Calu3 (cell line): ENCODE data around the gene TRAF2. TPM values are rescaled to one million over a fixed set of nuclear protein-coding genes. Genes with fewer than 3 reads are reported as not detected.

Source experiments
- BruUV-seq: library from RNA; stranded (reverse); fragments of 400-500 nt; replicated peaks from 2 replicates; lab custom pipeline; 2021; lab: Mats Ljungman, UMichigan
- CTCF ChIA-PET: fragments of 300-600 bp; sonication (Branson Sonifier 250); formaldehyde crosslinking; loops from one replicate; lab custom pipeline; 2022; ENCODE audit warnings: antibody characterized with exemption; lab: Charles Lee
- DNase-seq: peaks from one replicate; pipeline ENCODE4 v3.0.0; 2022
- H3K27ac Mint-ChIP-seq: one replicate; pipeline ENCODE4 v1.8.0; 2022; ENCODE audit warnings: mixed read lengths; ENCODE audit not compliant: unreplicated experiment
- H3K27me3 Mint-ChIP-seq: one replicate; pipeline ENCODE4 v1.8.0; 2022; ENCODE audit warnings: mixed read lengths; ENCODE audit not compliant: unreplicated experiment
- H3K36me3 Mint-ChIP-seq: one replicate; pipeline ENCODE4 v1.8.0; 2022; ENCODE audit warnings: mild to moderate bottlenecking, moderate library complexity, mixed read lengths; ENCODE audit not compliant: insufficient read depth, unreplicated experiment
- H3K4me1 Mint-ChIP-seq: one replicate; pipeline ENCODE4 v1.8.0; 2022; ENCODE audit warnings: mild to moderate bottlenecking, low read depth, mixed read lengths; ENCODE audit not compliant: unreplicated experiment
- H3K4me3 Mint-ChIP-seq: one replicate; pipeline ENCODE4 v1.8.0; 2022; ENCODE audit warnings: mild to moderate bottlenecking, low read depth, moderate library complexity, mixed read lengths; ENCODE audit not compliant: unreplicated experiment
- H3K9me3 Mint-ChIP-seq: one replicate; pipeline ENCODE4 v1.8.0; 2022; ENCODE audit warnings: low read depth, mixed read lengths; ENCODE audit not compliant: unreplicated experiment
- CTCF ChIP-seq: fragments of 200-600 bp; IDR thresholded peaks from one replicate; pipeline ENCODE4 v1.8.0; 2022; ENCODE audit warnings: antibody characterized with exemption; ENCODE audit not compliant: unreplicated experiment
- intact Hi-C: fragments of 100-400 bp; cut with micrococcal nuclease; formaldehyde crosslinking; loops from one replicate; pipeline ENCODE4 v1.10.0; 2022; ENCODE audit not compliant: unreplicated experiment
- total RNA-seq: library from RNA; stranded (reverse); gene quantifications from 2 replicates; pipeline ENCODE4 v1.2.3, GENCODE V29; 2022

TRAF2 gene
- total RNA-seq, 1 experiment from 2014 or later: 50.5 TPM

DNA sequence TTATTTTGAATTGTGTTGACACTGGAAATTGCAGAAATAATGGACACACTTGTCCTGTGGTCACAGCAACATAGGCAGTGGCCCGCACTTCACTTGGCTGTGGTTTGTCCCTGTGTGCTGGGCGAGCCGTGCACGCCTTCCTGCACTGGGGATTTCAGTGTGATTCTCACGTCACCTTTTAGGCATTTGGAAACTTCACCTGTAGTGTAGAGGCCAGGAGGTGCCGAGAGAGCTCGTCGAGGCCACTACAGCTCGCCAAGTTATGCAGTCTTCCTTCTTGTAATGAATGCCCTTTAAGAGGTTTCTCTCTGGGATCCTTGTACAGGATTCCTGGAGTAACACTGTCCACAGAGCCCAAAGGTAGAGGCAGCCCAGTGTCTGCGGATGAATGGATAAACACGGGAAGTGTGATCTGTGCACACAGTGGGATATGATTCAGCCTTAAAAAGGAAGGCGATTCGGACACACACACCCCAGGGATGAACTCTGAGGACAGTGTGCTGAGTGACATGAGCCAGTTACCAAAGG, 14.7 kb downstream of the TRAF2 start:
- TSS peak; percentile 81 for BruUV-seq
- TF ChIP-seq CTCF: no peak
- CTCF ChIA-PET: interaction anchor here (0.6 to 2.3 kb wide), 6 partner anchors 15 to 128 kb away, joined by 3 to 12 read pairs (median 4); partner anchors contain the start of gene TRAF2
- intact Hi-C loops: loop anchor here (2.0 kb wide), 1 partner anchor 14 kb away; the partner anchor contains the start of gene TRAF2
- peak; percentile 63 for DNase-seq
- H3K4me3 Mint-ChIP-seq: peak overlapping the region; percentile 58
- H3K27me3 Mint-ChIP-seq: no peaks in the 10 kb centered on the region
- peaks cover 21% of the 10 kb centered on the region for H3K4me1 Mint-ChIP-seq
- H3K27ac Mint-ChIP-seq: peak overlapping the region; percentile 95
- H3K36me3 Mint-ChIP-seq: peaks cover 56% of the 10 kb centered on the region
- no peaks in the 10 kb centered on the region for H3K9me3 Mint-ChIP-seq

DNA sequence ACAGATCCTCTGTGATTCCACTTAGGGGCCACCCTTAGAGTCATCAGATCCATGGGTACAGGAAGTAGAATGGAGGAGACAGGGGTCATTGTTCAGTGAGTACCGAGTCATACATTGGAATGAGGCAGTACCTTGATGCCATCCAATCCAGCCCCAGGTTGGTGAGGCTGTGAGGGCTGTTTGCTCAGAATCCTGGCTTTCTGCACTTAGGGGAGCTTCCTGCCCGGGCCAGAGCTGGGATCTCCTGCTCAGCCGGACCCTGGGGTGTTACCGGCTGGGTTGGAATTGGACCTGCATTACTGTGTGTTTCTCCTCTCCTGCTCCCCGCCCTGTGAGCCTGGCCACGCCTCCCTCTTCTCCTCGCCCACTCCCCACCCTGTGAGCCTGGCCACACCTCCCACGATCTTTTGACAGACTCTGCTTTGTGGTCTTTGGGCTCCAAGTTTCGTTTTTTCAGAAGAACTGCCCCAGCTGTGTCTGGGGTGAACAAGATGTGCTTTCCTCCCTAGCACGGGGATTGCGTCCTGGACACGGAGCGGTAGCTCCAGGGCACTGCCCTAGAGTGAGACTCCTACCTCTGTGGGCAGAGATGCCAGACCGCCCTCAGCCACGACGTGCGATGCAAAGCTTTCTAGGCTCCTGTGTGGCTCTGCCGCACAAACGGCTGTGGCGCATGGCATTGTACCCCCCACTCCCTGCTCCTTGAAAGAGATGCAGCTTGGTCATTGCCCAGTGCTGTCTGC, 15.4 kb downstream of the TRAF2 start:
- peak; percentile 85 for DNase-seq
- Mint-ChIP-seq H3K27ac (peak overlapping the region; percentile 95), H3K4me1 (peaks cover 21% of the 10 kb centered on the region), H3K9me3 (no peaks in the 10 kb centered on the region), H3K4me3 (peak overlapping the region; percentile 58), H3K36me3 (peaks cover 54% of the 10 kb centered on the region), H3K27me3 (no peaks in the 10 kb centered on the region)
- CTCF ChIA-PET: interaction anchor here (0.6 to 2.3 kb wide), 7 partner anchors 16 to 127 kb away, joined by 3 to 12 read pairs (median 4); partner anchors contain the start of gene TRAF2
- TF ChIP-seq CTCF: no peak
- intact Hi-C loops: loop anchor here (2.0 kb wide), 1 partner anchor 15 kb away; the partner anchor contains the start of gene TRAF2
- no TSS peak for BruUV-seq

- intact Hi-C loops: no loop called here
- peak; percentile 88 for DNase-seq
- no TSS peak for BruUV-seq
- Mint-ChIP-seq H3K36me3 (peaks cover 54% of the 10 kb centered on the region), H3K27ac (peak overlapping the region; percentile 95), H3K9me3 (no peaks in the 10 kb centered on the region), H3K4me1 (peaks cover 21% of the 10 kb centered on the region), H3K4me3 (peak overlapping the region; percentile 58), H3K27me3 (no peaks in the 10 kb centered on the region)
- CTCF ChIA-PET: interaction anchor here (1.2 to 2.3 kb wide), 4 partner anchors 16 to 127 kb away, joined by 3 to 12 read pairs (median 8); partner anchors contain the start of gene TRAF2
- TF ChIP-seq CTCF: no peak
Measured at GRCh38 chr9:136902259-136902821, 16.0 kb downstream of the TRAF2 start.

- no peak for DNase-seq
- CTCF ChIA-PET: interaction anchor here (2.3 kb wide), 2 partner anchors 17 to 21 kb away, joined by 11 to 12 read pairs; partner anchors contain the start of gene TRAF2
- H3K4me1 Mint-ChIP-seq: peaks cover 21% of the 10 kb centered on the region
- H3K27me3 Mint-ChIP-seq: no peaks in the 10 kb centered on the region
- TF ChIP-seq CTCF: no peak
- H3K9me3 Mint-ChIP-seq: no peaks in the 10 kb centered on the region
- intact Hi-C loops: no loop called here
- no peak overlapping the region for H3K4me3 Mint-ChIP-seq
- H3K27ac Mint-ChIP-seq: peak overlapping the region; percentile 42
- peaks cover 57% of the 10 kb centered on the region for H3K36me3 Mint-ChIP-seq
- BruUV-seq: no TSS peak
Measured at GRCh38 chr9:136903041-136903554, 16.8 kb downstream of the TRAF2 start.
